Measurements from ENCODE around the gene CFLAR. TPM values are rescaled to one million over a fixed set of nuclear protein-coding genes. Genes with fewer than 3 reads are reported as not detected.

The CFLAR gene
- total and polyA plus RNA-seq, 2 of the 13 experiments (the other 11 are each of a cell fraction or from before 2014, with no cell fraction given): 43.8 to 92.1 TPM

DNA sequence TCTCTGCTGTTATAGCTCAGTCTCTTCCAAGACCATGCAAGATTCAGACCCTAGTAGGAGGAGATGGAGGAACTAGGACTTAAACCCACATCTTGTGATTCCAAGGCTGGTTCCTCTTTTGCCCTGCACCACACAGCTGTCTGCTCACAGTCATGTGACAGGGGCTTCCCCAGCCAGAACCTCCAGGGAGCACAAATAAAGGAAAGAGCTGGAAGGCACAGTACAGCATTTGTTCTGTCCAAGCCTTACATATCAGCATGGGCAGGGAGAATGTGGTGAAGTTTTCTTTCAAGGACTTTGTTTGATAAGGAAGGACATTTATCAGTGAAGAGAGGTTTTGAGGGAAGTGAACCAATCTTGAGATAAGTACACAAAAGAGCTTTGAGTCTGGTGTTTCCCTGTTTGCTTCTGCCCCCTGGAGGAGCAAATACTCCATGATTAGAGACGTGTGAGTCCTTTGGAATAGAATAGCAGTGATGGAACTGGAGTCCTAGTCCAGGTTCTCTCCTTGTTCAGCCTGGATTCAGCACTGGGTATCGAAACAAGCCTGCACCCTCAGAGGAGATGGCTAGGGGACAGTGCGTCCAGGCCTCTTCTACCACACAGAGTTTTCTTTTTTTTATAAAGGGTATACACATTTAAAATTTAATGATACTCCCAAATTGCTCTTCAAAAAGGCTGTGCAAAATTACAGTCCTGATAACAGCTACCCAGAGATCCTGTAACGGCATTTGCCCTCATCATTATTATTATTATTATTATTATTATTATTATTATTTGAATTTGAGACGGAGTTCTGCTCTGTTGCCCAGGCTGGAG is 42.4 kb downstream of the CFLAR start (continued):
- TF ChIP-seq MYPOP (CRISPR knock-in tag; IDR thresholded peaks at IDR 0.05) (no peak), MIER3 (CRISPR knock-in tag; IDR thresholded peaks at IDR 0.05; ENCODE audit: borderline replicate concordance) (no peak), HOMEZ (CRISPR knock-in tag; IDR thresholded peaks at IDR 0.05; ENCODE audit: low read depth) (peak; percentile 59; the same call in 1 of the 2 replicates), ZNF296 (CRISPR knock-in tag; conservative IDR thresholded peaks at IDR 0.05) (no peak), ZSCAN9 (CRISPR knock-in tag; IDR thresholded peaks at IDR 0.05; ENCODE audit: borderline replicate concordance) (peak; percentile 74; the same call in 1 of the 2 replicates), SRF (IDR thresholded peaks at IDR 0.05; ENCODE audit: low read depth, low read length) (no peak), SMC3 (IDR thresholded peaks at IDR 0.05; ENCODE audit: low read length) (peak; percentile 98), ZNF570 (CRISPR knock-in tag; IDR thresholded peaks at IDR 0.05; ENCODE audit: borderline replicate concordance) (no peak), BRD4 (CRISPR knock-in tag; IDR thresholded peaks at IDR 0.05) (no peak), CEBPG (CRISPR knock-in tag; IDR thresholded peaks at IDR 0.05) (peak; percentile 51), ZFX (CRISPR knock-in tag; IDR thresholded peaks at IDR 0.05; ENCODE audit: low read depth) (no peak), BRF2 (CRISPR knock-in tag; IDR thresholded peaks at IDR 0.05) (no peak), NFRKB (IDR thresholded peaks at IDR 0.05) (no peak), MLX (CRISPR knock-in tag; IDR thresholded peaks at IDR 0.05) (peak; percentile 61; the same call in 1 of the 2 replicates), NKX3-1 (CRISPR knock-in tag; IDR thresholded peaks at IDR 0.05) (no peak), EZH2 (conservative IDR thresholded peaks at IDR 0.05; ENCODE audit: low read depth, low read length) (no peak)
- TF ChIP-seq, protein P1, sequence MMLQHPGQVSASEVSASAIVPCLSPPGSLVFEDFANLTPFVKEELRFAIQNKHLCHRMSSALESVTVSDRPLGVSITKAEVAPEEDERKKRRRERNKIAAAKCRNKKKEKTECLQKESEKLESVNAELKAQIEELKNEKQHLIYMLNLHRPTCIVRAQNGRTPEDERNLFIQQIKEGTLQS (CRISPR knock-in tag; IDR thresholded peaks at IDR 0.05): no peak
- TF ChIP-seq, protein P2, sequence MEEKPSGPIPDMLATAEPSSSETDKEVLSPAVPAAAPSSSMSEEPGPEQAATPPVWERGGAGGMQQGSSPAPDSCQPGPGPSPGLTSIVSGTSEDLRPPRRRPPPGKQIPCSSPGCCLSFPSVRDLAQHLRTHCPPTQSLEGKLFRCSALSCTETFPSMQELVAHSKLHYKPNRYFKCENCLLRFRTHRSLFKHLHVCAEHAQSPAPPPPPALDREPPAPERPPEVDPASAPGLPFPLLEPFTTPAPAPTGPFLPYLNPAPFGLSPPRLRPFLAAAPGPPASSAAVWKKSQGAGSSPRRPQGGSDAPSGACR (CRISPR knock-in tag; IDR thresholded peaks at IDR 0.05): 0 out of 2 replicates have a peak, but pooled peaks have one; percentile 41
- TF ChIP-seq, protein P3, sequence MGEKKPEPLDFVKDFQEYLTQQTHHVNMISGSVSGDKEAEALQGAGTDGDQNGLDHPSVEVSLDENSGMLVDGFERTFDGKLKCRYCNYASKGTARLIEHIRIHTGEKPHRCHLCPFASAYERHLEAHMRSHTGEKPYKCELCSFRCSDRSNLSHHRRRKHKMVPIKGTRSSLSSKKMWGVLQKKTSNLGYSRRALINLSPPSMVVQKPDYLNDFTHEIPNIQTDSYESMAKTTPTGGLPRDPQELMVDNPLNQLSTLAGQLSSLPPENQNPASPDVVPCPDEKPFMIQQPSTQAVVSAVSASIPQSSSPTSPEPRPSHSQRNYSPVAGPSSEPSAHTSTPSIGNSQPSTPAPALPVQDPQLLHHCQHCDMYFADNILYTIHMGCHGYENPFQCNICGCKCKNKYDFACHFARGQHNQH (CRISPR knock-in tag; IDR thresholded peaks at IDR 0.05): 0 out of 2 replicates have a peak, but pooled peaks have one; percentile 52
- TF ChIP-seq, protein P4, sequence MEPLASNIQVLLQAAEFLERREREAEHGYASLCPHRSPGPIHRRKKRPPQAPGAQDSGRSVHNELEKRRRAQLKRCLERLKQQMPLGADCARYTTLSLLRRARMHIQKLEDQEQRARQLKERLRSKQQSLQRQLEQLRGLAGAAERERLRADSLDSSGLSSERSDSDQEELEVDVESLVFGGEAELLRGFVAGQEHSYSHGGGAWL (CRISPR knock-in tag; IDR thresholded peaks at IDR 0.05): no peak
